ENCODE data around the gene CDH18.

CDH18 gene

GRCh38 chr5:19488786-19489185, 499.2 kb downstream of the CDH18 start:
- DNase-seq (ENCODE audit: low read depth, low spot score), result no peak
- in situ Hi-C loops (cut with HindIII; ENCODE audit: low sequenced_read_pairs), result no loop called here
- H3K4me3 ChIP-seq (ENCODE audit: low read depth, low read length), result no peak overlapping the region
- TF ChIP-seq CTCF (IDR thresholded peaks at IDR 0.05; ENCODE audit: low read depth, low read length), result no peak

- H3K4me3 ChIP-seq (ENCODE audit: low read depth, low read length), result no peak overlapping the region
- DNase-seq (ENCODE audit: low read depth, low spot score), result no peak
- TF ChIP-seq CTCF (IDR thresholded peaks at IDR 0.05; ENCODE audit: low read depth, low read length), result no peak
- in situ Hi-C loops (cut with HindIII; ENCODE audit: low sequenced_read_pairs), result no loop called here
Measured at GRCh38 chr5:19487480-19487879, 500.5 kb downstream of the CDH18 start.

GRCh38 chr5:19479562-19479961, 508.4 kb downstream of the CDH18 start:
- H3K4me3 ChIP-seq (ENCODE audit: low read depth, low read length), result no peak overlapping the region
- TF ChIP-seq CTCF (IDR thresholded peaks at IDR 0.05; ENCODE audit: low read depth, low read length), result no peak
- in situ Hi-C loops (cut with HindIII; ENCODE audit: low sequenced_read_pairs), result no loop called here
- no peak for DNase-seq (ENCODE audit: low read depth, low spot score)

- H3K4me3 ChIP-seq (ENCODE audit: low read depth, low read length), result no peak overlapping the region
- DNase-seq (ENCODE audit: low read depth, low spot score), result no peak
- TF ChIP-seq CTCF (IDR thresholded peaks at IDR 0.05; ENCODE audit: low read depth, low read length), result no peak
- in situ Hi-C loops (cut with HindIII; ENCODE audit: low sequenced_read_pairs), result no loop called here
Measured at GRCh38 chr5:19462019-19462418, 526.0 kb downstream of the CDH18 start.

GRCh38 chr5:19424506-19424905, 563.5 kb downstream of the CDH18 start:
- TF ChIP-seq CTCF (IDR thresholded peaks at IDR 0.05; ENCODE audit: low read depth, low read length), result no peak
- H3K4me3 ChIP-seq (ENCODE audit: low read depth, low read length), result no peak overlapping the region
- no peak for DNase-seq (ENCODE audit: low read depth, low spot score)
- in situ Hi-C loops (cut with HindIII; ENCODE audit: low sequenced_read_pairs), result no loop called here

Measured in astrocyte of the spinal cord (primary cell).